Measurements from ENCODE around the gene GP1BB.

The GP1BB gene

GRCh38 chr22:19727310-19728150 lies 4.2 kb downstream of the GP1BB start:
- DNase-seq: no peak

DNA sequence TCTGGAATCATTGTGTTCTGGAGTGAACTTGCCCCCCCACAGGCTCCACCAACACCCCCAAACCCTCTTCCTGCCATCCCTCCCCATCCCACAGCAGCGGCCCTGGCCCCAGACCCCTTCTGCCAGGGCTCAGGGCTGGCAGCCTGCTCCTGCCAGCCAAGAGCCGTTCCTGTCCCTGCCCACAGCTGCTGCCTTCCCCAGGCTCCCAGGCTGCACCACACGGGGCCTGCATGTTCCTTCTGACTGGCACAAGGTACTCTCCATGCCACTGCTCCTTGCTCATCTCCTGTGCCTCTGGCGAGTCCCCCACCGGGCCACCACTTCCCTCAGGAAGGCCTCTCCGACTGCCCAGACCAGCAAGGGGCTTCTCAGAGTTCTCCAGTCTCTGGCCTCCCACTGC lies 4.9 kb downstream of the GP1BB start:
- DNase-seq: no peak

- no peak for DNase-seq
Observed at GRCh38 chr22:19728836-19729235, 5.5 kb downstream of the GP1BB start.

DNA sequence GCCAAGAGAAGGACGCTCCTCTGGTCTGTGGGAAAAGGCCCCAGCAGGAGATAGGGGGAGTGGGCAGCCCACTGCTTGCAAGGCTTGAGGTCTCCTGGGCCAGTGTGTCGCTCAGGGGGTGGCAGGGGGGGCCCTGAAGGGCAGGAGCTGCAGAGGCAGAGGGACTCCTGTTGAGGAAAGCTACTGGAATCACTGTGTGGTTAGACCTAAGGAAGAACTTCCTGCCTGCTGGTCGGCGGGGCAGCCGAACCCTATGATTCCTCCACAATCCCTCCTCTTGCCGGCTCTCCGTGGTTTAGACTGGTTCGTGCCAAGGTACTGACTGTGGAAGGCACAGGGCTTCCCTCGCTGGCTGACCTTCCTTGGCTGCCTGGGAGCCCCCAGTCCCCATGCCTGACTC lies 6.2 kb downstream of the GP1BB start:
- no peak for DNase-seq

DNA sequence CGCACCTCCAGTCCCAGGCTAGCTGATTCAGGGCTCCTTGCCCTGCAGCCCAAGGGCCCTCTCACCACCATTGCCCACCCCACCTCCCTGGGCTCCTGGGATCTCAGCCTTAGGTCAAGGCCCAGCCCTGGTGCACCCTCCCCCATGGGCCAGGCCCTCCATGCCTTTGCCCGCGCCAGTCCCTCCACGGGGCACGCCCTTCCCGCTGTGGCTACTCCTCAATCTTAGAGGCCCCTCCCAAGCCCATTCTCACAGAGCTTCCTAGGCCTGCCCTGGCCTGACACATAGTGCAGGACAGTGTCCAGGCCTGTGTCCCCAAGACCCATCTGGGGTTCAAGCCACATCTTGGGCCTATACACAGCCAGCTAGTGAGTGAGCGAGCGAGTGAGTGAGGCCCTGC lies 6.9 kb downstream of the GP1BB start:
- no peak for DNase-seq

DNA sequence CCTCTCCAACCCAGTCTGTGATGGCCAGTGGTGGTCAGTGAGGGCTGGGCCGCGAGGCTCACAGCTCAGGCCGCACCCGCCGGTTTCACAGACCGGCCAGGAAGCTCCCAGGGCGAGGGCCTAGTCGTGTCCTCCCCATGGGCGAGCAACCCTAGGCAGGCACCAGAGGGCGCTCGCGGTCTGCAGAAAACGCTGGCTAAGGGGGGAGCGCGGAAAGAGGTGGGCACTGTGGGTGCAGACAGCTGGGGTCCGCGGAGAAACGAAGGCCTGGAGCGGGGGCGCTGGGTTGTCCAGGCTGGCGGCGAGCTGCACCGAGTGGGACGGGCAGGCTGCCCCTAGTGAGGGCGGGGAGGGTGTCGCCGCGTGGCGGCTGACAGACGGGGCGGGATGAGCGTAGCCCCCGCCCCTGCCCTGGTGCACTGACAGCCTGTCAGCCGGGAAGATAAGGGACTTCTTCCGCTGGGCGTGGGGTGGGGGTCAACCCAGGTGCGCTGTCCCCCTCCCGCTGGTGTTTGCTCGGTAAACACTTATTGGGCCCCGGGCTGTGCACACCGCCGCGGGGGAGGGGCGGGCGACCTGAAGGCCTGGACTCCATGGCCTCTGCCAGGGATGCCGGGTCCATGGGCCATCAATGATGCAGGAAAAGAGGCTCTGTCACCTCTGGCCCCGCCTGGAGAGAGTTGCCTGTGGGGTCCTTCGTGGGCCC lies 7.5 kb downstream of the GP1BB start:
- no peak for DNase-seq

DNA sequence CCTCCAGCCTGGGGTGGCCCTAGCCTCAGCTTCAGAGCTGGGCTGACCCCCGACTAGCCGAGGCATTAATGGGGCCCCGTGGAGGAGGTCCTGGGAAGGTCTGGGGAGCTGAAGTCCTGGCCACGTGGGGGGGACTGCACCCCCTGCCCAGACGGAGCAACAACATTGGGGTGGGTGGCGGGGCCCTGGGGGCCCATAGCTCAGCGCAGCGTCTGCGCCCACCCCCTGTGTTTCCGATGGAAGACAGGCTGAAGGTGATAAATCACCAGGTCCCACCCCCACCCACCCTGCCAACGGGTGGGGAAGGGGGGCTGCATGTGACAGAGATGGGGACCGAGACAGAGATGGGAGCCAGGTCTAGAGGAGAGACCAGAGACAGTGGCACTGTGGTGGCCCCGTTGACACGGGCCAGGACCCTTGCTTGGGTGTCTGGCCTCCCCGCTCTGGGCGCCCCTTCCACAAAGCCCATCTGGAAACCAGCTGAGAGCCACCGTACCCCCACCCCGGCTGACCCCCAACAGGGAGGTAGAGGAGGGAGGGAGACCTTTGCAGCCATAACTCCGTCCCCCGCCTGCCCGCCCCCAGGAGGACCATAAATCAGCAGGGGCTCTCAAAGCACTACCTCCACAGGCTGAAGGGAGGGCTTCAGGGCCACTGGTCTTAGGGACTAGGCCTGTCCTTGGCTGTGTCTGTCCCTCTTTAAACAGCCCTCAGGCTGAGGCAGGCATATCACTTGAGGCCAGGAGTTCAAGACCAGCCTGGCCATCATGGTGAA lies 8.2 kb downstream of the GP1BB start:
- DNase-seq: no peak

DNA sequence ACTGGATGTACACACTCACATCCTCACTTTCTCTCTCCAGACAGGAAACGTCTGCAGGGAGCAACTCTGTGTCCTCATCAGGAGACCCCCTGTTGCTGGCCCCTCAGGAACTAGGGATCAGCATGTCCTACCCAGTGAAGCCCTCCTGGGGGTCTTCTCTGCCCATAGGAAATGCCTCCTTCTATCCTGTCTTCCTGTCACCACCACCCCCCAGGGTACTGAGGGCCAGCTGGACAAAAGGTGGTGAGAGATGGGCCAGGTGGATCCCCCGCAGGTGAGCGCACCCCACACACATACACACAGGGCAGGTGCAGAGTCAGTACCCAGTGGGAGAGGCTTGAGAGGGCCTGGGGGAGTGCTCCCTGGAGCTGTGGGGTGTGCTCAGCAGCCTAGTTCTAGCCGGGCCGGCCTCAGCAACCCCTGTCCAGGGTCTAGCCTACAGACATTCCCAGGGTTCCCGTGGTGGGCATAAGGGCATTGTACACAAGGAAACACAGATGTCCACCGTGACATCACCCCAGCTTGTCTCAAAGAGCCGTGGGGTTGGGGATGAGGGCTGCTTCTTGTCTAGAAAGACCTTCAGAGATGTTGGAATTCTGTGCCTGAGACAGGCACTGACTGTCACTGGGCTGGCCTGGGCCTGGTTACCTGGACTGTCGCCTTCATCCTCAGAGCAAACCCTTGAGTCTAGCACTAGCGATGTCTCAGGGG lies 9.2 kb downstream of the GP1BB start:
- DNase-seq: no peak

DNA sequence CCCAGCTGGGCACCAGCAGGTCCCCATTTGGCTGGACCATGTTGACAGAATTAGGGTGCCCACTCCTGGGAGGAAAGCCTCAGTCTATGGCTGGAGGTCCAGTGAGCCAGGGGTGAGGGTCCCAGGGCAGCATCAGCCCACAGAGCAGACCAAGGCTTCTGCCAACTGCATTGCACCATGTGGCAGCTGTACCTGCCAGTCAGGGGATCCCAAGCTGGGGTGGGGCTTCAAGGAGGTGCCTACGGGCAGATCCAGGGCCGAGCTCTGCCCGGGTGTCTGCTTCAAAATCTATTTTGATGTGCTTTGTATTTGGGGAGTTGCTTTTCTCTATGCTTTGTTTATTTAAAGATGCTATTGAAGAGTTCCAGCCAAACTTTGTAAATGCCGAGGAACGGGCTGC lies 10.4 kb downstream of the GP1BB start:
- no peak for DNase-seq

DNA sequence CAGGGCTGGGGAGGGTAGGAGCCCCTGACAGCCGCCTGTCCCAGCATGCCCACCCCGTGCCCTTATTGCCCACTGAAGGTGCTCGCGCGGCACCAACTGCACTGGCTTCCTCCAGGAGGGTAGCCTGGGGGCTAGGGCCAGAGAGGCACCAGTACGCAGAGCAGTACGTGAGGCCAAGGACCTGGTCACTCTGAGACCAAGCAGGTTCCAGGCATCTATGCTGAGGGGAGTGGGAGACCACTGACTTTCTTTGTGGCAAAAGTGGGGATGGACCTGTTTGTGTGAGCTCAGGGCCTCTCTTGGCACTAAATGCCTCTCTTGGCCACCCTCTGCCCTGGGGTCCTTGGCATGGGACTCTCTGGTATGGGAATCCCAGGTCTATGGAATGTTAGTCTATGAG lies 10.8 kb downstream of the GP1BB start:
- no peak for DNase-seq

- DNase-seq: no peak
Observed at GRCh38 chr22:19734837-19735382, 11.6 kb downstream of the GP1BB start.

- DNase-seq: no peak
Observed at GRCh38 chr22:19735665-19736510, 12.5 kb downstream of the GP1BB start.

DNA sequence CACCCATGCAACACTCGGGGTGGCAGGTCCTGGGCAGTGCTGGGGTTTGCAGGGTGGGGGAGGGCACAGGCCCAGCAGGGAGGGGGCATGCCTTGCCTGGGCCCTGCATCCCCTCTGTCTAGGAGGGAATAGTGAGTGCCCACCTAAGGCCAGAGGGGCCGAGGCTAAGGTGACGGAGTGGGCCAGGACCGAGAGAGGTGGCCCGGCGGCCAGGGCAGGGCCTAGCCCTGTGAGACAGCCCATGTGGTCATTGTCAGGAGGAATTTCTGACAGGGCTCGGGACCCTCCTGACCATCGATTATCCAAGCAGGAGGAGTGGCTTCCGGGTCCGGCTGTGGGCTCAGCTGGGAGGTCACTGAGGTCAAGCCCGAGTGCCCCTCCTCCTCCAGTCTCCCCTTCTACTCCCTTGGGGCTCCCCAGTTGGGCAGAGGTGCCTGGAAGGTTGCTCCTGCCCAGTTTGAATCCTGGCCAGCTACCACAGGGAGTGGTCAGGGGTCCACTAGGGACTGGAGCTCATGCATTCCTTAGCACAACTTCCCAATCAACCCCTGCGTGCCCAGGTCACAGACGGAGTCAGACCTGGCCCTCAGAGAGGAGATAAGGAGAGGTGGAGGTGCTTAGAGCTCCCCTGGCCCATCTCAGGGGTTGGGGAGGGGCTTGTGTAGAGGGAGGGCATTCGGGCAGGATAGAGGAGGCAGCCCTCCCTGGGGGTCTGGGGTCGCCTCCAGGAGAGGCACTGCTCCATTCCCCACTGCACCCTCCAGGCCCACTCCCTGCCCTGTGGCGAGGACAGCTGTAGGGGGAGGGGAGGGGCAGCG lies 14.7 kb downstream of the GP1BB start:
- DNase-seq: no peak

DNA sequence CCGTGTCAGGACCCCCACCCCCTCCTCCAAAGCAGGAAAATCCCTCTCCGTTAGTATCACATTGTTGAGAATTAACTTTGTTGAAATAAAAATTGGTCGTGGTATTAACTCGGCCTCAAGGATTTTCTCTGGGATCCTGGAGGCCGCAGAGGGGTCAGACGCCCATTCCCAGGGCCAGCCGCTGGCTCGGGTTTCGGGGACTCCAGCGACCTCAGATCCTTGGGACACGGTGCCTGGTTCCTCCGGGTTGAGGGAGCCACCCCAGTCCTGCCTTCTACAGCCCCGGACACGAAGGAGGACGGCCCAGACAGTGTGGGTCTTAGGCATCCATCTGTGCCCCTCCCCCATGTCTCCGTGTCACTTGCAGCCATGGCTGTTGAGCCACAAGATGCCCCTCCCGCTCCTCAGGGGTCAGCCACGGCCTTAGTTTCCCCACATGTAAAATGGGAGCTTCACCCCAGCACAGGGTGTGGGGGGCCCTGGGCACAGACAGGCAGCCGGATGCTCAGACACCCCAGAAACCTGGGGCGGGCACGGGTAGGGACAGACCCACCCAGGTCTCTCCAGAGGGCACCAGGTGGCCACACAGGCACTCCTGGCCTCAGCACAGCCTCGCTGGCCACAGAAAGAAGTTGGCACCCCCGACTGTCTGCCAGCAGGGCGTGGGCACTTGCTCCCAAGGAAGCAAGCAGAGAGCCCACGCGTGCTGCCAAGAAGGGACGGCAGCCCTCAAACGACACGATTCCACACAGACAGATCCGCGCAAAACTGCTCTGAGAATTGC lies 15.5 kb downstream of the GP1BB start:
- no peak for DNase-seq

DNA sequence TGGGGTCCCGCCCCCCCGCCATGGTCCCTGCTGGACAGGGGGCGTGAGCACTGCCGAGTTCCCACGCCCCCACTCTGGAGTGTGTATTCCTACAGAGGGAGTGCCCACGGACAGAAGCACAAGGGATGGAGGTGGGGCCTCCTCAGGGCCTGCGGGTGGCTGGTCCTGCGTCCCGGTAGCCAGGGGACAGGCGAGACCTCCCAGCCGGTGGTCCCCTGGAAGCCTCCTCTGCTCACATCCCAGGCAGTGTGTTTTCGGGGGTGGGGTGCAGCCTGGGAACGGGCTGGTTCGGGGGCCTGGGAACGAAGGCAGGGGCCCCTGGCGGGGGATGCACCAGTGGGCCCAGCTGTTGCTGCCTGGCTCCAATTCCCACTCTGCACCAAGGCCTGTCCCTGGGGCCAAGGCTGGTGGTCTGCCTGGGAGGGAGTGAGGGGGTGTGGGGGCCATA lies 16.1 kb downstream of the GP1BB start:
- DNase-seq: no peak

- DNase-seq: no peak
Observed at GRCh38 chr22:19739911-19740449, 16.6 kb downstream of the GP1BB start.

- DNase-seq: no peak
Observed at GRCh38 chr22:19740586-19740985, 17.2 kb downstream of the GP1BB start.

DNA sequence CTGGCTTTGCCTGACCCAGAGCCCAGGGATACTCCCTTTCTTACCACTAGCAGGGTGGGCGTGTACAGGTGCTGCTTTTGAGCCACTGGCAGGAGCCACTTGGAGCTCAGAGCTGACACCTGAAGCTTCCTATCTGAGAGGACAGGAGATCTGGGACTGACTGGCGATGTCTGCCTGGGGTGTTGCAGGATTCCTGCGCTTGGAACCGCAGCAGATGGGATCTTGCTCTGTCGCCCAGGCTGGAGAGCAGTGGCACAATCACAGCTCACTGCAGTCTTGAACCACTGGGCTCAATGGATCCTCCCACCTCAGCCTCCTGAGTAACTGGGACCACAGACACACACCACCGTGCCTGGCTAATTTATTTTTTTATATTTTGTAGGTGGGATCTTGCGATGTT lies 17.7 kb downstream of the GP1BB start:
- DNase-seq: no peak
